Fibroblast of peridontal ligament (primary cell): ENCODE data around the gene CPNE4.
"Not testable (repeated sequence)": the region's sequence is repeated elsewhere in the genome, so short reads cannot be mapped to it uniquely, and the experiment has no call there.

Source experiments
- DNase-seq: peaks from one replicate; pipeline ENCODE4 v3.0.0-alpha.2; 2010; ENCODE audit errors: extremely low read depth

The CPNE4 gene

DNA sequence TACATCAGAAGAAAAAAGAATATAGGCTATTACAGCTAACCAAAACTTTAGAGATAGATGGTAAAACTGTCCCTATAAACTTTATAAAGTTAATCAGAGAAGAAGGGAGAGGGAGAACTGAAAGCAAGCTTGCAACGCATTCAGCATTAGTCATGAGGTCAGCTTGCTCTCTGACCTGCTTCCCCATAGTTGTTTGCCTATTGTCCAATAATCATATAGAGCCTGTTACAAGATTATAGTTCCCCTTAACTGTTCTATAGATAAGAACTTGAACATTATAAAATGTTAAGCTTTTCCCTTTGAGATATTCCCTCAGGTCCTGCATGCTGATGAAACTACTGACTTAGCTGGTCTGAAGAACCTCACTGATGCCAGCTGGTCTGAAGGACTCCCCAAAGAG is 74.5 kb downstream of the CPNE4 start:
- peak; percentile 52 for DNase-seq

DNA sequence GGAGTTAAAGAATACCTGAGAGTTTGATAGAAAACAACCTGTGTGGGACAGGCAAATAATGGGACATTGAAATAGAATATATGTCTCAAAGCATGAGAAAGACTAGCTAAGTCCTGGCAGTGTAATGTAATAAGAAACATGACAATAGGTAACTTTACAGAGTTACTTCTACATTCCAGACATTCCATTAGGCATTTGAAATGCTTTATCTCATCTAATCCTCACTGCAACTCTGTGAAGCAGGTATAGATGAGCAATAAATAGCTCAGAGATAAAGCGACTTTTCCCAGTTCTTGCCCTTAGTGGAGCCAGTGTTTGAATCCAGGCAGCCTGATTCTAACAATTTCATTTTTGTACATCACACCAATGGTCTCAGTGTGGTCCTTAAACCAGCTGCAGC is 76.8 kb downstream of the CPNE4 start:
- DNase-seq: no peak

DNA sequence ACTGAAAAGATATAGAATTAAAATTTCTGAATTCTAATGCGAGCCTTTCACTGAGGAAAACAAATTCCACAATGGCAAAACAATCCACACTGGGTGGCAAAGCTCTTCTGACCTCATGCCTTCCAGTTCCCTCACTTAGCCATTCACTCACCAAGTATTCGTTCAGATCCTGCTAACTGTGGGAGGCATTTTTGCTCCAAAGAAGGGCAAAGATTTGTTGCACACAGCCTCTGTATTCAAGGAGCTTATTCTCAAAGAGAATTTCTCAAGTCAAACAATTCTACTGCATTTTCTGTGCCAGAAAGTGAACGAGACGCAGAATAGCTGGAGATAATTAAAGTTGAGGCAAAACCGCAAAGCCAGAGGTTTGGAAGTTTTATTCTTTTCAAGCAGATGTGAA is 77.3 kb downstream of the CPNE4 start:
- peak; percentile 63 for DNase-seq

GRCh38 chr3:131948806-131949205 is 86.0 kb downstream of the CPNE4 start:
- no peak for DNase-seq

- DNase-seq: no peak
Observed at GRCh38 chr3:131944676-131945075, 90.1 kb downstream of the CPNE4 start.

DNA sequence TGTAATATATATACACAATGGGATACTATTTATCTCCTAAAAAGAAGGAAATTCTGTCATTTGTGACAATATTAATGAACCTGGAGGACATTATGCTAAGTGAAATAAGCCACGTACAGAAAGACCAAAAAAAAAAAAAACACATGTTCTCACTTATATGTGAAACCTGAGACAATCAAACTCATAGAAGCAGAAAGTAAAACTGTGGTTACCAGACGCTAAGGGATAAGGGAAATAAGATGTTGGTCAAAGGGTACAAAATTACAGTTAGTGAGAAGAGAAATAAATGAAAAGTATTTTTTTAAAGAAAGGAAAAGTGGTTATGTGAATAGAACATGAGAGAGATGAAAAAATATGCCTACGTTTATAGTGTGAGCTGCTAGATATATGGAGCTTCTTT is 101.1 kb downstream of the CPNE4 start:
- peak; percentile 64 for DNase-seq

- DNase-seq: no peak
Observed at GRCh38 chr3:131928593-131928992, 106.2 kb downstream of the CPNE4 start.

DNA sequence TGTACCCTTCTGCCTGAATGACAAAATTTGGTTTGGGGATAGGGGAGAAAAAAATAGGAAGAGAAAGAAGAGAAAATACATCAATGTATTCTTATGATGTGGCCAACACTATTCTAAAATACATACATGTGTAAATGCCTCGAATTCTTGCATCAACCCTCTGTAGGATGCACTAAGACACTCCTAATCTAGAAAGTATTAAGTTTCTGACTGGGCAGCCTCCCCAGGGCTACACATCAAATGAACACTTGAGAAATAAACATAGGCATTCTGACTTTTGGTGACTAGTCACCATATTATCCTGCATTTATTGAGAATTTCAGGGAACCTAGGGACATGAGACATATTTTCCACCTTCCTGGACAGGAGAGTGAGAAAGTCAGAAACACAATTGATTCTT is 109.2 kb downstream of the CPNE4 start:
- peak; percentile 67 for DNase-seq

DNA sequence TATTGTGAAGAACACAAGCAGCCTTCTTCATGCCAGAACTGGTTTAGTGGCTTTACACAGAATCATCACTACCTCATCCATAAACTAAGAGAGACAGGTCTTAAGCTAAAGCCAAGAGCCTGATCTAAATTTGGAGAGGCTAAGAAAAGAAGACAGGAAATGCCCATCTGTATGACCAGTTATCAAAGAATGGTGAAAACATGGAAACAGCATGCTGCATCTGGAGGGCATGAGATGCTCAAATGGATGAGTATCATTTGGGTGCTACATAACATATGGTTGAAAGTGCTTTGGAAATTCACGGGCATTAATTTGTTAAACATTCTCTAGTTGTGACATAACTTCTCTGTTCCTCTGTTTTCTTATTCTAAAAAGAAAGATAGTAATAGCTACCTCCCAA is 112.5 kb downstream of the CPNE4 start:
- DNase-seq: no peak

DNA sequence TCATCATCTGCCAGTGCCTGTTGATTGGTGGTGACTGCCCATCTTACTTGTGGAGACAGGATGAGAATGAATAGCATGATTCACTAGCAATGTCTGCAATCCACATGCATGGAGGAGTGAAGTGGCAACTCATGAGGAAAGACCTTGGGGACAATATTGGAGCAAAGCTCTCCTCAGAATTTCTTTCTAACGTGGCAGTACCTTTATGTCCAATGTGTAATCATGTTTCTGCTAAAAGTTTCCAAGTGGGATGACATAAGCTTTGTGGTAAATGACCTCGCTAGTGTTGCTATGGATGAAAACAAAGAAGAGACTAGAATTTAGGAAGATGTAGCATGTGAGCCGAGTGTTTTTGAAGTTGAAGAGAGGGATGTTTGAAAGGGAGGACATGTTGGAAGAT is 117.8 kb downstream of the CPNE4 start:
- peak; percentile 63 for DNase-seq

GRCh38 chr3:131914090-131914691 is 120.6 kb downstream of the CPNE4 start:
- no peak for DNase-seq

DNA sequence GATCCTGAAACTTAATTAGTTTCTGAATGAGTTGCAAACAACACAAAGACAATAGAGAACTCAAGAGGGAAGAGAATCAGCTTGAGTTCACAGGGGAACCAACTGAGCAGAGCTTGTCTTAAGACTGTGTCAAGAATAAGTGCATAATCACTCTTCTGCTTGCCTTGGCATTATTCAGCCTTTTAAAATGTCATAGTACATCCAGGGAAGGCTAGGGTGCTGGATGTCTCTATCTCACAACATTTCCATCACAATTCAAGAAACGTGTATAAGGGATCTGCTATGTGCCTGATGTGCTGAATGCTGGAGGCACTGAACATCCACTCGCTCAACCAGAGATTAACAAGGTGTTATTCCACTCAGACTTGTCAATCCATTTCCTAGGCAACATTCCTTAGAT is 122.6 kb downstream of the CPNE4 start:
- DNase-seq: no peak

DNA sequence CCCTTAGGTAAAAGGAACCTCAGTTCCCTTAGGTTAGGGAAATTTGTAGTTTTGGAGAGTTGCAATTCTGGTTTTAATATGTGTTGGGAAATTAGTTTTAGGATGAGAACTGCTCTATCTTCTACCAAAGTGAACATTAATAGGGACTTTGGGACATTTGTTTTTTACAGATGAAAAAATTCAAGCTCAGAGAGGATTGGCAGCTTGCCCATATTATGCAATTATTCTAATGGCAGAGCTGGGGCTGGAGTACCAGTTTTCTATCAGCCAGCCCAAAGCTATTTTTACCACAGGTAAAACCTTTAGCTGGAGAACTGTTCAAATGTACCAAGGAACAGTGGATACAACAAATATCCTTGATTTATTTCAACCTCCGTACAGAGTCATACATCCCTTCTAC is 127.0 kb downstream of the CPNE4 start:
- DNase-seq: peak; percentile 39

- peak; percentile 100 for DNase-seq
Observed at GRCh38 chr3:131903988-131904415, 130.8 kb downstream of the CPNE4 start.

DNA sequence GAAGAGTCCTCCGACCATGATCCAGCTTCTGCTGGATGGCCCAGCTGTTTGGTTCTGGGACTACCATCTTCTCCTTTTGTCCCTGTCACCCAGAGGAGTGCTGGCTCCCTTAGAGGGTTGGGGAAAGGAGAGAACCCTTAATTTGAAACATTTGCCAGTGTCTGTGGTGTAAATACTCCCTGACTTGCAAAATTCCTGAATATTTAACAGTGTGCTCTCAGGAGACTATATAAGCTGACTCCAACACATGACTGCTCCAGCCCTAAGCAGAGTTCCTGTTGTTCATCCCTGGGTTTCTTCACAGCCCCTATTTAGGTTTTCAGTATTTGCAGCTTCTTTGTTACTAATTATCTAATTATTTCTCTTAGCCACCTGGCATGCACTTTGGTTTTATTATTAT is 133.1 kb downstream of the CPNE4 start:
- peak; percentile 72 for DNase-seq

DNA sequence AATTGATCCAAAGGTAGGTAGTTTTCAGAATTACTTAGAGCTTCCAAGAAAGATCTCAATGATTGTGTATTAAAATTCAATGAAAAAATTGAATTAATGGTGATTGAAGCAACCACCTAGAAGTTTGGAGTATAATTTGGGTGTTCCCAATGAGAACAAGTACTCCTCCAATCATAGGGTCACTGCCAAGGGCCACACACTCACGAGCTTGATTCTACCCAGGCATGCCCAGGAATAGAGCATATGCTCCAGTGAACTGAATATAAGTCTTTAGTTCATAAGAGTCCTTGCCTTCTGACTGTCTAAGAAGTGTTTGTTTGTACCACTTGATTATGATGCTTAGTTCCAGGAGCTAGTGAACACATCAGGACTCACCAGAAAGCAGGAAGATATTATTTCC is 133.9 kb downstream of the CPNE4 start:
- no peak for DNase-seq

GRCh38 chr3:131899021-131899420 is 135.8 kb downstream of the CPNE4 start:
- DNase-seq: no peak

GRCh38 chr3:131898346-131898745 is 136.5 kb downstream of the CPNE4 start:
- no peak for DNase-seq

DNA sequence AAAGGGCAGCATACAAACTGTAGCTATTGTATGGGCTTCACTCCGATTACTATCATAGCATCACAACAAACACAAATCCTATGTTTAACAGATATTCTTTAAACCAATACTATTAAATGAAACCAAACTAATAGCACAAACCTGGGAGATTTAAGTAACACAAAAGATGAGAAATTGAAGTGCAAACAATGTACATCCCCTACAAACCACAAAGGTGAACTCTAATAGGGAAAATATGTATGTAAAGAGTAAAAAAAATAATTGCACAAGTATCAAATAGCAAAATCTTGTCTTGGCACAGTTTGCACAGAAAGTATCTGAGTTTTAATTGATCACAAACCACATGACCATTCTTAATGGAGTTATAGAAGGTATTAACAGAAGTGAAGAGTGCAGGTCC is 138.5 kb downstream of the CPNE4 start:
- no peak for DNase-seq

DNA sequence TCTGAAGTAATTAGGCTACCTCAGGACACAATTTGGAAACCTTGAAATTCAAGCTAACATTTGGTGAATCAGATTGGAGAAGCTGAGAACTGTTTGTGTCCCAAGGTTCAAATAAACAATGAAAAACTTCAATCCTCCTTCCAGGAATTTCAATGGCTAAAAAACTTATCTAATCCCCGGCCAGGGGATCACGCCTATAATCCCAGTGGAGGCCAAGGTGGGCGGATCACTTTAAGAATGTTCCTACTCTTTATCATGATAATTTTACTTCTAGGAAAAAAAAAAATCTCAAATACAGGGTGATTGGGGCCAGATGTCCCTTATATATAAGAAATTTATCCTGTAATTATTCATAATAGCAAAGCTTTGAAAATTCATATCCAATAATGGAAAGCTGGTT is 139.0 kb downstream of the CPNE4 start:
- DNase-seq: no peak

DNA sequence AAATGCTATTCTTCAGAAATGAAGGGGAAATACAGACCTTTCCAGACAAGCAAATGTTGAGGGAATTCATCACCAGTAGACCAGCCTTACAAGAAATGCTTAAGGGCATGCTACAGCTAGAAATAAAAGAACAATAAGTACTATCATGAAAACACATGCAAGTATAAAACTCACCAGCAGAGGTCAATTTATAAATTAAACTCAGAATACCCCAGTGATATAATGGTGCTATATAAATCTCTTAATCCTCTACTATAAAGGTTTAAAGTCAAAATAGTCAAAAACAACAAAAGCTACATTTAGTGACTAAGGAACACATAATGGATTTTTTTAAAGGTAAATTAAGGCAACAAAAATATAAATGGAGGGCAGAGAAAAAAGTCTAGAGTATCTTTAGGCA is 142.5 kb downstream of the CPNE4 start:
- DNase-seq: peak; percentile 25

GRCh38 chr3:131885871-131886270 is 148.9 kb downstream of the CPNE4 start:
- DNase-seq: not testable (repeated sequence)

DNA sequence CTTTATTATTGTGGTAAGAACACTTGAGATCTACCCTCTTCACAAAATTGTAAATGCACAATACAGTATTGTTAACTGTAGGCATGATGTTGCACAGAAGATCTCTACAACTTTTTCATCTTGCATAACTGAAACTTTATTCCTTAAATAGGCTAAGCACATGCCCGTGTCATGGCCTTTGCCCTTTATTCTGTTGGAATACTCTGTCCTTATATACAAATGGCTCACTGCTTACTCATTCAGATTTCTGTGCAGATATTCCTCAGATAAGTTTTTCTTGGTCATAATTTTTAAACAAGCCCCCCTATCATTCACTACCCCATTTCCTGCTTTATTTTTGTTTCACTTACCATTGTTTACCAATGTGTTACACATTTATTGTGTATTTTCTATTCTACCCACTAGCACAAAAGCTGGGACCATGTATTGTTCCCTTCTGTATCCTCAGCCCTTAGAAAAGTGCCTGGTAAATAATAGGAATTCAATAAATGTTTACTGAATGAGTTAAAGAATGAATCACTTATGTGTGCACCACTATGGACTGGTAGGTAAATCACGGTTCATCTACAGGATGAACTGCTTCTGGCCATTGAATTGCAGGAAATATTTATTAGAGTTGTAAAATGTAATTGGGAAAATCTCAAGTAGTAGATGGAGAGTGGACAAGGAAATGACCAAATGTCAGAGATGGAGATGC is 151.0 kb downstream of the CPNE4 start:
- DNase-seq: peak; percentile 14

DNA sequence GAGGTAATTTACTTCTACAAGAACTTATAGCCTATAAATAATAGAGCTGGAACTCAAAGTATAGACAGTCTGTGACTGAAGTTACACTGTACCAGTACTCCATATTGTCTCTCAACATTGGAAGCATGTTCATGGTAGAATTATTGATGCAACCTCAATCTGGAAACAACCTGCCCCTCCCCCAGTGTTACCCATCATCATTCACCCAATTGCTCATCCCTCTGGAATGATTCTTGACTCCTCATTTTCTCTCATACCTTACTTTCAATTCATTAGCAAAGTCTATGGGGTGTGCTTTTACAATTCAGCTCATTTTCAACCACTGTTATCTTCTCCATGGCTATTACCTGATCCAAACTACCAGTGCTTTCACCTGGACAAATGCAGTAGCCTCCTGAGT is 151.7 kb downstream of the CPNE4 start:
- DNase-seq: no peak
